A549 (cell line): Measurements from ENCODE around the gene METTL1.

Source experiments
- CHD2 ChIP-seq: fragments of 150-350 bp; IDR thresholded peaks from 2 replicates; pipeline ENCODE4 v1.6.1; 2014; ENCODE audit warnings: low read length; ENCODE audit not compliant: partially characterized antibody
- CTCF ChIP-seq: fragments of >200 bp; sonication (Bioruptor Twin); formaldehyde crosslinking; IDR thresholded peaks from 3 replicates; pipeline ENCODE4 v1.5.1; 2016
- FOSL2 ChIP-seq, 2 experiments: fragments of 450-650 bp in 1 of 2; fragments of >200 bp in 1 of 2; sonication (Bioruptor Twin) in 1 of 2; formaldehyde crosslinking; IDR thresholded peaks; 2 replicates each; pipeline versions ENCODE4 v1.5.0 to v1.6.1; 2016 to 2020; ENCODE audit warnings: mild to moderate bottlenecking in 1 of 2, moderate library complexity in 1 of 2
- HDAC2 ChIP-seq: fragments of 200-600 bp; sonication (generic); IDR thresholded peaks from 2 replicates; pipeline ENCODE4 v1.6.1; 2016
- MAX ChIP-seq: IDR thresholded peaks from 2 replicates; pipeline ENCODE4 v1.6.1; 2012
- MYC ChIP-seq: IDR thresholded peaks from 2 replicates; pipeline ENCODE4 v1.6.1; 2012; ENCODE audit warnings: mild to moderate bottlenecking, inconsistent platforms, low read length, improper control_type of control experiment, borderline replicate concordance
- POLR2A ChIP-seq: IDR thresholded peaks from 2 replicates; pipeline ENCODE4 v1.6.1; 2012; ENCODE audit warnings: mild to moderate bottlenecking, low read length
- POLR2AphosphoS2 ChIP-seq: conservative IDR thresholded peaks from 2 replicates; pipeline ENCODE4 v1.6.1; 2012; ENCODE audit warnings: low read length, improper control_type of control experiment, inconsistent platforms
- RAD21 ChIP-seq, 2 experiments: fragments of >200 bp in 1 of 2; sonication (Bioruptor Twin) in 1 of 2; formaldehyde crosslinking in 1 of 2; IDR thresholded peaks in 1 of 2; conservative IDR thresholded peaks in 1 of 2; 2 replicates in 1 of 2; 3 replicates in 1 of 2; pipeline ENCODE4 v1.6.1; 2012 to 2018; ENCODE audit warnings: inconsistent platforms in 1 of 2
- REST ChIP-seq: fragments of 200-600 bp; sonication (generic); IDR thresholded peaks from 2 replicates; pipeline ENCODE4 v1.6.1; 2016; ENCODE audit warnings: antibody characterized with exemption, mild to moderate bottlenecking, moderate library complexity
- RFX5 ChIP-seq: fragments of 450-650 bp; IDR thresholded peaks from 2 replicates; pipeline ENCODE4 v1.7.1; 2014; ENCODE audit warnings: antibody characterized with exemption, mild to moderate bottlenecking, moderate library complexity
- TF ChIP-seq, protein P1 (sequence below): IDR thresholded peaks from 2 replicates; pipeline ENCODE4 v1.6.1; 2012; ENCODE audit warnings: low read depth, borderline replicate concordance

- TF ChIP-seq MAX, result no peak
- no peak for TF ChIP-seq MYC
- no peak for TF ChIP-seq CTCF
- TF ChIP-seq RFX5, result no peak
- TF ChIP-seq HDAC2, result no peak
- no peak for TF ChIP-seq POLR2A
- TF ChIP-seq FOSL2 (IDR thresholded peaks at IDR 0.05), result no peak
- TF ChIP-seq FOSL2 (CRISPR knock-in tag; IDR thresholded peaks at IDR 0.05), result no peak
- no peak for TF ChIP-seq POLR2AphosphoS2
- TF ChIP-seq REST, result no peak
- TF ChIP-seq, protein P1, sequence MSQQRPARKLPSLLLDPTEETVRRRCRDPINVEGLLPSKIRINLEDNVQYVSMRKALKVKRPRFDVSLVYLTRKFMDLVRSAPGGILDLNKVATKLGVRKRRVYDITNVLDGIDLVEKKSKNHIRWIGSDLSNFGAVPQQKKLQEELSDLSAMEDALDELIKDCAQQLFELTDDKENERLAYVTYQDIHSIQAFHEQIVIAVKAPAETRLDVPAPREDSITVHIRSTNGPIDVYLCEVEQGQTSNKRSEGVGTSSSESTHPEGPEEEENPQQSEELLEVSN, result no peak
- TF ChIP-seq RAD21 (conservative IDR thresholded peaks at IDR 0.05 in 1 of 2, IDR thresholded peaks at IDR 0.05 in 1 of 2), result no peak
- no peak for TF ChIP-seq CHD2
Measured at GRCh38 chr12:57764662-57765002, 7.3 kb downstream of the METTL1 start.
